WTC11 (cell line): Measurements from ENCODE around the gene PHAF1. TPM values are rescaled to one million over a fixed set of nuclear protein-coding genes. Genes with fewer than 3 reads are reported as not detected.

ENCODE experiments used
- ATAC-seq: fragments of 200-7000 bp; cut with Tn5 transposase; 2 replicates; pipeline ENCODE4 v1.10.0; 2021; ENCODE audit warnings: mild to moderate bottlenecking, moderate library complexity
- CTCF ChIA-PET: fragments of 300-600 bp; sonication (Branson Sonifier 250); formaldehyde crosslinking; loops from one replicate; lab custom pipeline; 2021; ENCODE audit warnings: antibody characterized with exemption; lab: Charles Lee
- POLR2A ChIA-PET: fragments of 350-600 bp; sonication (Branson Sonifier 250); formaldehyde crosslinking; loops from one replicate; lab custom pipeline; 2021; ENCODE audit warnings: antibody characterized with exemption; lab: Charles Lee
- DNase-seq: peaks from one replicate; pipeline ENCODE4 v3.0.0; 2021; ENCODE audit warnings: low spot score
- H3K27ac Mint-ChIP-seq: 2 replicates; pipeline ENCODE4 v1.8.0; 2021; ENCODE audit warnings: mixed read lengths
- H3K27me3 Mint-ChIP-seq: 2 replicates; pipeline ENCODE4 v1.8.0; 2021; ENCODE audit warnings: low read depth, mild to moderate bottlenecking, moderate library complexity, mixed read lengths
- H3K36me3 Mint-ChIP-seq: 2 replicates; pipeline ENCODE4 v1.8.0; 2021; ENCODE audit warnings: mixed read lengths
- H3K4me1 Mint-ChIP-seq: 2 replicates; pipeline ENCODE4 v1.8.0; 2022; ENCODE audit warnings: mixed read lengths
- H3K4me3 Mint-ChIP-seq: 2 replicates; pipeline ENCODE4 v1.8.0; 2021; ENCODE audit warnings: mild to moderate bottlenecking, moderate library complexity, mixed read lengths
- H3K9me3 Mint-ChIP-seq: 2 replicates; pipeline ENCODE4 v1.8.0; 2021; ENCODE audit warnings: mixed read lengths
- ATF2 ChIP-seq: sonication (generic); formaldehyde crosslinking; IDR thresholded peaks from 2 replicates; pipeline ENCODE4 v1.8.1; 2022; ENCODE audit warnings: low read depth, missing genetic modification reagents, borderline replicate concordance
- ATF6 ChIP-seq: sonication (generic); formaldehyde crosslinking; IDR thresholded peaks from 2 replicates; pipeline ENCODE4 v1.8.1; 2023; ENCODE audit warnings: mild to moderate bottlenecking, missing genetic modification reagents
- CDX4 ChIP-seq: fragments of 250-450 bp; sonication (Bioruptor Pico); IDR thresholded peaks from 2 replicates; pipeline ENCODE4 v1.9.0; 2021; ENCODE audit warnings: moderate library complexity, mild to moderate bottlenecking, inconsistent platforms, borderline replicate concordance
- E2F4 ChIP-seq: sonication (generic); formaldehyde crosslinking; IDR thresholded peaks from 2 replicates; pipeline ENCODE4 v1.8.1; 2022; ENCODE audit warnings: low read depth, mild to moderate bottlenecking, moderate library complexity, missing genetic modification reagents, borderline replicate concordance
- HMGA2 ChIP-seq: fragments of 250-450 bp; sonication (Bioruptor Pico); IDR thresholded peaks from 2 replicates; pipeline ENCODE4 v1.4.0; 2021; ENCODE audit warnings: mild to moderate bottlenecking, moderate library complexity
- JUN ChIP-seq: sonication (generic); formaldehyde crosslinking; IDR thresholded peaks from 2 replicates; pipeline ENCODE4 v1.8.0; 2023; ENCODE audit warnings: mild to moderate bottlenecking, missing genetic modification reagents
- NFE2L1 ChIP-seq: sonication (generic); formaldehyde crosslinking; IDR thresholded peaks from 2 replicates; pipeline ENCODE4 v1.8.1; 2023; ENCODE audit warnings: missing genetic modification reagents
- NFYB ChIP-seq: sonication (generic); formaldehyde crosslinking; conservative IDR thresholded peaks from 2 replicates; pipeline ENCODE4 v1.8.0; 2022; ENCODE audit warnings: low read depth, missing genetic modification reagents
- PRDM15 ChIP-seq: sonication (generic); formaldehyde crosslinking; IDR thresholded peaks from 2 replicates; pipeline ENCODE4 v1.8.0; 2022; ENCODE audit warnings: missing genetic modification reagents
- SMAD4 ChIP-seq: sonication (generic); formaldehyde crosslinking; IDR thresholded peaks from 2 replicates; pipeline ENCODE4 v1.8.0; 2022; ENCODE audit warnings: mild to moderate bottlenecking, missing genetic modification reagents
- SP1 ChIP-seq: sonication (generic); formaldehyde crosslinking; conservative IDR thresholded peaks from 2 replicates; pipeline ENCODE4 v1.8.1; 2022; ENCODE audit warnings: missing genetic modification reagents
- TP53 ChIP-seq: sonication (generic); formaldehyde crosslinking; IDR thresholded peaks from 2 replicates; pipeline ENCODE4 v1.8.1; 2023; ENCODE audit warnings: mild to moderate bottlenecking, missing genetic modification reagents
- ZBTB21 ChIP-seq: sonication (generic); formaldehyde crosslinking; IDR thresholded peaks from 2 replicates; pipeline ENCODE4 v1.8.1; 2023; ENCODE audit warnings: mild to moderate bottlenecking, missing genetic modification reagents, borderline replicate concordance
- ZNF138 ChIP-seq: sonication (generic); formaldehyde crosslinking; conservative IDR thresholded peaks from 2 replicates; pipeline ENCODE4 v1.8.1; 2022; ENCODE audit warnings: mild to moderate bottlenecking, moderate library complexity, missing genetic modification reagents
- ZNF671 ChIP-seq: fragments of 250-450 bp; sonication (Bioruptor Pico); IDR thresholded peaks from 2 replicates; pipeline ENCODE4 v1.8.0; 2021; ENCODE audit warnings: mild to moderate bottlenecking
- ZSCAN18 ChIP-seq: fragments of 250-450 bp; sonication (Bioruptor Pico); IDR thresholded peaks from 2 replicates; pipeline ENCODE4 v2.1.2; 2022; ENCODE audit warnings: mild to moderate bottlenecking, moderate library complexity
- total RNA-seq: library from RNA; stranded (reverse); gene quantifications from 3 replicates; pipeline ENCODE4 v1.2.3, GENCODE V29; 2021
- TF ChIP-seq, protein P1 (sequence below): sonication (generic); formaldehyde crosslinking; IDR thresholded peaks from 2 replicates; pipeline ENCODE4 v1.8.1; 2023; ENCODE audit warnings: mild to moderate bottlenecking, missing genetic modification reagents

PHAF1 gene
- total RNA-seq, 1 experiment from 2014 or later: 18.8 TPM

- TF ChIP-seq ZBTB21 (CRISPR knock-in tag) (peak; percentile 41; the same call in 1 of the 2 replicates), ZSCAN18 (no peak), ZNF138 (0 out of 2 replicates have a peak, but pooled peaks have one; percentile 29), ZNF671 (no peak)
- TF ChIP-seq, all 79 proteins: peak for 32
These were observed 64.3 kb downstream of the PHAF1 start (continued) for GRCh38 chr16:67173808-67174705.

- Mint-ChIP-seq H3K27me3 (peaks cover 81% of the 10 kb centered on the region), H3K4me1 (peaks cover 34% of the 10 kb centered on the region), H3K4me3 (peak overlapping the region; percentile 37), H3K27ac (no peak overlapping the region), H3K9me3 (no peaks in the 10 kb centered on the region), H3K36me3 (peaks cover 3% of the 10 kb centered on the region; the same call in 1 of the 2 replicates)
- no peak for DNase-seq
- no peak for ATAC-seq
- CTCF ChIA-PET: interaction anchor here (0.5 to 15.6 kb wide), 11 partner anchors 9 to 691 kb away, joined by 3 to 386 read pairs (median 4); partner anchors contain the start of genes B3GNT9, ELMO3, FBXL8 and FHOD1
- POLR2A ChIA-PET: interaction anchor here (1.1 to 1.6 kb wide), 4 partner anchors 10 to 52 kb away, joined by 3 to 6 read pairs (median 4); partner anchors contain the start of genes FBXL8, TMEM208 and TRADD
- TF ChIP-seq SMAD4 (CRISPR knock-in tag) (no peak), JUN (no peak), HMGA2 (CRISPR knock-in tag) (no peak), NFYB (CRISPR knock-in tag) (no peak), CDX4 (CRISPR knock-in tag) (no peak), E2F4 (CRISPR knock-in tag) (no peak), ATF6 (no peak), PRDM15 (CRISPR knock-in tag) (peak; percentile 49; the same call in 1 of the 2 replicates), ATF2 (CRISPR knock-in tag) (no peak), NFE2L1 (CRISPR knock-in tag) (no peak), TP53 (CRISPR knock-in tag) (no peak), SP1 (CRISPR knock-in tag) (0 out of 2 replicates have a peak, but pooled peaks have one; percentile 2)
- TF ChIP-seq, protein P1, sequence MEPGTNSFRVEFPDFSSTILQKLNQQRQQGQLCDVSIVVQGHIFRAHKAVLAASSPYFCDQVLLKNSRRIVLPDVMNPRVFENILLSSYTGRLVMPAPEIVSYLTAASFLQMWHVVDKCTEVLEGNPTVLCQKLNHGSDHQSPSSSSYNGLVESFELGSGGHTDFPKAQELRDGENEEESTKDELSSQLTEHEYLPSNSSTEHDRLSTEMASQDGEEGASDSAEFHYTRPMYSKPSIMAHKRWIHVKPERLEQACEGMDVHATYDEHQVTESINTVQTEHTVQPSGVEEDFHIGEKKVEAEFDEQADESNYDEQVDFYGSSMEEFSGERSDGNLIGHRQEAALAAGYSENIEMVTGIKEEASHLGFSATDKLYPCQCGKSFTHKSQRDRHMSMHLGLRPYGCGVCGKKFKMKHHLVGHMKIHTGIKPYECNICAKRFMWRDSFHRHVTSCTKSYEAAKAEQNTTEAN (CRISPR knock-in tag): 0 out of 2 replicates have a peak, but pooled peaks have one; percentile 23
These were observed 65.0 kb downstream of the PHAF1 start for GRCh38 chr16:67174706-67175231.
